Stimulated activated CD8-positive, alpha-beta memory T cell treated with anti-CD3 and anti-CD28 coated beads, Interleukin-12 subunit alpha, Interleukin-12 subunit beta, amount 100 ng/mL, for 4 hours (primary cell): Measurements from ENCODE around the gene ZCCHC4.
A peak's percentile ranks its signal among the peaks of the same experiment; 100 is the strongest.
"Not testable (repeated sequence)": the region's sequence is repeated elsewhere in the genome, so short reads cannot be mapped to it uniquely, and the experiment has no call there.

Experiments
- DNase-seq: peaks from one replicate; pipeline ENCODE4 v3.0.0-alpha.2; 2020; ENCODE audit warnings: low read depth

ZCCHC4 gene

GRCh38 chr4:25321703-25322102 lies 9.1 kb downstream of the ZCCHC4 start:
- no peak for DNase-seq

- not testable (repeated sequence) for DNase-seq
Observed at GRCh38 chr4:25328463-25328862, 15.9 kb downstream of the ZCCHC4 start.

- DNase-seq = no peak
Observed at GRCh38 chr4:25330335-25330734, 17.8 kb downstream of the ZCCHC4 start.

DNA sequence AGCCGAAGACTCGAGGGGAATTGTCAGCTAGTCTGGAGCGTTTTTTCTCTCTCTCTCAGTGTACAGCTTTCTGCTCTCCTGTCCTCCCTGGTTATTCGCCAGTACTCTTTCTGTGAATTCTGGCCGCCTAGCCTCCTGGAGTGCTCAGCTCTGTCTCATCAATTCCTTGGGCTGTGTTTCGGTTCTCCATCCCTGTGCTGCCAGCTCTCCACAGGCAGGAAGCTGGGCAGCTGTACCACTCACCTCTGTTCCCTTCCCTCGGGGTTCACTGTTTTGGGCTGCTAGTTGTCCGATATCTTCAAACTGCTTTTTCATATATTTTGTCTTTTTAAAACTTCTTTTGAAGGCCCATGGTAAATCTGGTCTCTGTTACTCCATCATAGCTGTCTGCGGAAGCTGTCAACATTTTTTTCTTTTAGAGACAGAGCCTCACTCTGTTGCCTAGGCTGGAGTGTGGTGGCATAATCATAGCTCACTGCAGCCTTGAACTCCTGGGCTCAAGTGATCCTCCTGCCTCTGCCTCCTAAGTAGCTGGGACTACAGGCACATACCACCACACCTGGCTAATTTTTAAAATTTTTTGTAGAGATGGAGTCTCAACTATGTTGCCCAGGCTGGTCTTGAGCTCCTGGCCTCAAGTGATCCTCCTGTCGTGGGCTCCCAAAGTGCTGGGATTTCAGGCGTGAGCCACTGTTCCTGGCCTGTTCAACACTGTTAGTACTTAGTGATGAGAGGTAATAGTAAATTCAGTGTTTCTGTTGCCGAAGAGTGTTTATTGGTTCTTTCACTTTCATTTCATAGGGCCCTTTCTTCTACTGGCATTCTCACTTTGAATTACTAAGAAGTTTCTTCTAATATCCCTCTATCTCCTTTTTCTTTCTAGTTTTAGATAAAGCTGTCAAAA lies 18.6 kb downstream of the ZCCHC4 start:
- DNase-seq = no peak

DNA sequence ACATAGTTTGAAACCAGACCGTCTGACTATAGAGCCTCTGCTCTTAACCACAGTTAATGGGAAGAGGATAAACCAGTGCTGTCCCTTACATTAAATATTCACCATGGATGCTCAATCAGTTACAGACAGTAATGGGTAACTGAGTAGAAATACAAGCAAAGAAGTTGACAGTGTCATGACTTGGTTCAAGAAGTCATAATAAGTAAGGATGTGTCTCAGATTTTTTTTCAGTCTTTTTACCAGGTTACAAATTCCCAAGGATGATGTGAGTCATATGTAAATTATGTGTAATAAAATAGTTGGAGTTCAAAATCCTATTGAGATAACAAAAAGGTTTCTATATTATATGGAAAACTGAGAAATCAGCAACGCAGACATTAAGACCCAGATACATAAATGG lies 31.1 kb downstream of the ZCCHC4 start:
- DNase-seq = no peak

DNA sequence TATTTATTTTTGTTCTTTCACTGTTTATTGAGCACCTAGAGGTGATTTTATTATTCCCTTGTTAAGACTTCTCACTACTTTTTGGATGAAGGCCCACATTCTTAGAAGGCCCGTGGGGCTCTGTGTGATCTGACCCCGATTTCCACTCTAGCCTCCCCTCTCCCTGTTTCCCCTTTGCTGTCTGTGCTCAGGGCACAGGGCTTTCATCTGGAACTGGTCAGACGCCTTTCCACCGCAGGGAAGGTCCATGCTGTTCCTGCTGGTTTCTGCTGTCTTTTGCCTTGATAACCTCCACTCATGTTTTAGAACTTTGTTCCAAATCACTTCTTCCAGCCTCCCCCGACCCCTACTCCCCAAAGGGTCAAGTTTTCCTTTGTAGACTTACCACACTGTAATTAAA lies 33.2 kb downstream of the ZCCHC4 start:
- DNase-seq = no peak

DNA sequence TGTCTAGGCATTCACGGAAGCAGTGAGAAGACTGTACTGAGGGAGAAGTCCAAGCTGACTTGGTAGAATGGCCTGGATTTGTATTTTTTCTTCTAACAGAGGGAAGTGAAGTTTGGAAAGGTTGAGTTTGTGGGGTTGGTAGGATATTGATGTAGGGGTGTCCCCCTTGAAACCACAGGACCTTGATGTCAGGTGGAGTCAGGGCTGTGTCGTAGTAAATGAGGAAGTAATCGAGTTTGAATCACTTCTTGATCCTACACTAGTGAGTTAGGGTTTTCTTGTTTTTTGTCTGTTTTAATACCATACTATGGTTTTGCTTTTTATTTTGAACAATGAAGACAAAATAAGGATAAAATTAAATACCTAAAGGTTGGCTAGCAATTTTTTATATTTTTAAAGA lies 34.3 kb downstream of the ZCCHC4 start:
- DNase-seq = no peak

DNA sequence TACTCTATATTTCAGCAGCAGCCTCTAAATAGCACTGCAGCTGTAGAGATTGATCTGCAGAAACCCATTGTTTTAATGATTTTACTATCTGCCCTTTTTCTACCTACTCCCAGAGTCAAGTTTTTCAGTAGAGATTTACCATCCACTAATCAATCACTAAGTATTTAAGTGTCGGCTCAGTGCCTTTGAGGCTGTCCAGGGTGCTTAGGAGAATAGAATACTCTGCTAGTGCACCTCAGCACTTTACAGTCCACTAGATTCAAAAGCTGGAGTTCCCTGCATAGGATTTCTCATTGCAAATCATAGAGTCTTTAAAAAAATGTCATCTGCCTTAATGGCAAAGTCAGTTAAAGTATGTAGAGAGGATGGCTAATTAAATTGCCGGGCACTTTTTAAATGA lies 34.9 kb downstream of the ZCCHC4 start:
- DNase-seq = no peak

DNA sequence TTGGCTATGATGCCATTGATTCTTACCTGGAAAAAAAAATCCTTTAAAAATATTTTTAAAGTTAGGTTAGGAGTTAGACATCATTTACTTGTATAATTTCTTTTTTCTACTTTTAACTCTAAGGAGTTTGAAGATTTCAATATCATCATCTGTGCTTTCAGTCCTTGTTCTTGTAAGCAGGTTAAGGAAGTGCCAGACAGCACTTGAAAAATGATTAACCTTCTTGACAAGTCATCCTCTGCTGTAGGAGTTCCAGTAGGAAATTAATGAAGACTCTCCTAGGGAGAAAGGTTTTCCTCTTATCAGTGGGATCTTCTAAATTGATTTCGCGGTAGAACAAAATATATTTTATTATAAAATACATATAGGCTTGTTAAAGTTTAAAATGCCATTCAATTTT lies 35.4 kb downstream of the ZCCHC4 start:
- no peak for DNase-seq

DNA sequence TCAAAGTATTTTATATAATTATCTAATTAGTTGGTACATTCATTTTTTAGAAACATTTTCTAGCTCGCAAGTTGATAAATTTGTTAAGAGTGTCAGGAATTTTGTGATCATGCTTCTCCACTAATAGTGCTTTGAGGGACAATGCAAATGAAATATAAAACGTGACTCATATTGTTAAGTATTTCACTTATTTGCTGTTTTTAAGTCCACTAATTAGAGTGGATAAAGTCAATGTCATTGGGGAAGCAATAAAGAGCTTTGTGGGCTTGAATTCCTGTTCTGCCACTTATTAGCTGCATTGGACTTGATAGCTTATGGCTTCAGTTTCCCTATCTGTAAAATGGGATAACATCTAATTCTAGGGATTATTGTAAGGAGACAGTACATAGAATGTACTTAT lies 38.0 kb downstream of the ZCCHC4 start:
- DNase-seq = no peak

GRCh38 chr4:25351777-25352416 lies 39.3 kb downstream of the ZCCHC4 start:
- DNase-seq = no peak

GRCh38 chr4:25356068-25356467 lies 43.5 kb downstream of the ZCCHC4 start:
- DNase-seq = no peak

DNA sequence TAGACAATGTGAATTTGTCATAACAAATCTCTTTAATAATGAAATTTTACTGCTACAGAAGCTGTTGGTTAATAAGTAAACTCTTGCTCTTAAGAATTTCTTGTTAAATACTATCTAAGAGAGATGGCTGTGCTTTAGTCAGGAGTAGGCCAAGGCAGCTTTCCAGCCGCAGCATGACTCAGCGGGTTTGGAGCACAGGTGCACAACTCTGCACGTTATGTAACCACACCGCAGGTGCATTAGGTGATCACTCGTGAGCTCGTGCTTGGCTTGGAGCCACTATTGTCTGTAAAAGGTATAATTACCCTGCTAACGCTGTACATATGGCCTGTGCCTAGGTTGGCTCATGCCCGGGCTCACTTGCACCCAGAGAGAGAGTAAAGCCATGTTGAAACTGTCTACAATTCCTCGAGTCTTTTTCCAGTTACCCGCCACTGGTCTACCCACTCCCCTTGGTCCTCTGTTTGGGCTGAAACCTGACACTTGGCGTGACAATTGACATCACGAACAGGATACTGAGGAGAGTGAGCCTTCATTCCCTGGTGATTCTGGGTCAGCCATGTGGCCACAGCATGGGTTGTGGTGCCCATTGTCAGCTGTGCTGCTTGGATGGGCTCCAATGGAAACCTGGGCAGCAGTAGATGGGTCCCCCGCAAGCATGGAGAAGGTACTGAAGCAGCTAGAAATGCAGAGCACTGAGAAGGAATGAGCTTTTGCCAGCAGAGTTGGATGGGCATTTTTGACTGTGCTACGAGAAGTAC lies 46.1 kb downstream of the ZCCHC4 start:
- no peak for DNase-seq

GRCh38 chr4:25361253-25361652 lies 48.7 kb downstream of the ZCCHC4 start:
- DNase-seq = no peak

GRCh38 chr4:25367004-25367621 lies 54.5 kb downstream of the ZCCHC4 start:
- DNase-seq = no peak

- no peak for DNase-seq
Observed at GRCh38 chr4:25367877-25368276, 55.3 kb downstream of the ZCCHC4 start.

DNA sequence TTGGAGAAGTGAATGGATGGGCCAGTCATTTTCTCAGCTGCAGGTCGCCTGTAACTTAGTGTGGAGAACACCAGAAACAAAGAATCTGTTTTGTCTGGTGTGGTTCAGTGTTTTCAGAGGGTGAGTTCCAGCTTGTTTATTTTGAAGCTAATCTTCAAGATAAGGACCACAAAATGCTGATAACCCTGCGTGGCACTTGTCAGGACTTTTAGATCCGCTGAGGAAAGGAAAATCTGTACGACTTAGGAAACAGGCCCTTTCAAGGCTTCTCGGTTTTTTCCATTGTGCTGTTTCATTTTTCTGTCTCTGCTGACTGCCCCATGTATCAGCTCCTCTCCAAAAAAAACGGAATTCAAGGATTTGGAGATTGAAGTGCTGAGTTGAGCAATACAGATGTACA lies 55.7 kb downstream of the ZCCHC4 start:
- no peak for DNase-seq

- no peak for DNase-seq
Observed at GRCh38 chr4:25370242-25370641, 57.7 kb downstream of the ZCCHC4 start.

- DNase-seq = not testable (repeated sequence)
Observed at GRCh38 chr4:25372549-25372948, 60.0 kb downstream of the ZCCHC4 start.

DNA sequence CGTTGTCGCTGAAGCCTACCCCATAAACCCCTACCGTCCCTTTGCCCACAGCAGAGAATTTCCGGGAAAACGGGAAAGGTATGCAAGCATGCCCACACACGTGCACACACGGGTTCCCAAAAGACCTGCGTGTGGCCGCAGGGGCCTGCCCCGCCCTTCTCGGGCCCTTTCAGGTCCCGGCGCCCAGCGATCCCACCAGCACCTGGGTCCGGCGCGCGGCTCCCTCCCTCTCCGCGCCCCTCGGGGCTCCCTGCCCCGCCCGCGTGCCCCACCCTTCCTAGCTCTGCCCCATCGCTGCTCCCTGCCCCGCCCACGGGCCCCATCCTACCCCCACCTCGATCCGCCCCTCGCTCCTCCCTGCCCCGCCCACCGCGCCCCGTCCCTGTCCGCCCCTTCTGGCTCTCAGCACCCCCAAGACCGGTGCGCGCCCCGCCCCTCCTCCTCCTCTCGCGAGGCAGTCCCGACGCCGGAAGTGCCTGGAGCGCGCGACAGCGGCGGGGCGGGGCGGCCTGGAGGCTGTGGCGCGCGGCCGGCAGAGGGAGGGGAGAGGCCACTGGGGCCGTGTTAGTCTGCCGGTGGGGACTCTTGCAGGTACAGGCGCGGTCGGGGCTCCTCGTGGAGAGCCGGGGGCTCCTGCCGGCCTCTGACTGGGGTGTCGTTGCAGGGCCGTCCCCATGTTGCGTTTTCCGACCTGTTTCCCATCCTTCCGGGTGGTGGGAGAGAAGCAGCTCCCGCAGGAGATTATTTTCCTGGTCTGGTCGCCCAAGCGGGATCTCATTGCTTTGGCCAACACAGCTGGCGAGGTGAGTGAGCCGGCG lies 64.4 kb downstream of the ZCCHC4 start, which contains the start of gene ANAPC4:
Gene ANAPC4, plus strand, starts transcription at position 510 of the 818 bp plus-strand sequence. Its CDS starts 165 bp downstream, at position 675.
- DNase-seq = peak; percentile 98
